Endothelial cell of umbilical vein (primary cell): ENCODE data around the gene TUBG2. TPM values are rescaled to one million over a fixed set of nuclear protein-coding genes. Genes with fewer than 3 reads are reported as not detected.

Source experiments
- BruUV-seq: library from RNA; stranded (reverse); fragments of 400-500 nt; replicated peaks from 2 replicates; lab custom pipeline; 2021; lab: Mats Ljungman, UMichigan
- CTCF ChIA-PET: fragments of 300-600, 350-600 bp; sonication (Branson Sonifier 250); formaldehyde crosslinking; loops from one replicate; lab custom pipeline; 2021; ENCODE audit warnings: antibody characterized with exemption, inconsistent platforms; lab: Charles Lee
- POLR2A ChIA-PET: fragments of 300-600, 350-600 bp; sonication (Branson Sonifier 250); formaldehyde crosslinking; loops from one replicate; lab custom pipeline; 2021; ENCODE audit warnings: antibody characterized with exemption, inconsistent platforms; lab: Charles Lee
- DNase-seq: peaks from one replicate; pipeline ENCODE4 v3.0.0-alpha.2; 2011; ENCODE audit warnings: low read depth, low spot score
- FAIRE-seq: peaks from 2 replicates; lab custom pipeline; 2011; peaks lifted over from hg19 to GRCh38; lab: Jason Lieb, UNC
- H2AFZ ChIP-seq: 2 replicates; pipeline ENCODE4 v1.6.0; 2012; ENCODE audit warnings: low read depth, low read length, control low read depth, inconsistent platforms
- H3K27ac ChIP-seq: 2 replicates; pipeline ENCODE4 v1.5.1; 2011; ENCODE audit warnings: low read depth, mild to moderate bottlenecking, control low read depth, low read length, moderate library complexity; ENCODE audit not compliant: insufficient read depth
- H3K27me3 ChIP-seq, 2 experiments: 2 replicates each; pipeline versions ENCODE4 v1.6.0 to v1.6.1; 2011; ENCODE audit warnings: low read length in 2 of 2, mixed read lengths in 1 of 2; ENCODE audit not compliant: control insufficient read depth in 2 of 2, insufficient read depth in 2 of 2
- H3K36me3 ChIP-seq, 2 experiments: 2 replicates in 1 of 2; 3 replicates in 1 of 2; pipeline ENCODE4 v1.5.1; 2011; ENCODE audit warnings: low read length in 2 of 2, mild to moderate bottlenecking in 1 of 2, moderate library complexity in 1 of 2; ENCODE audit not compliant: control insufficient read depth in 2 of 2, insufficient read depth in 2 of 2; ENCODE audit errors: extremely low read depth in 1 of 2
- H3K4me1 ChIP-seq: 3 replicates; pipeline ENCODE4 v1.5.1; 2011; ENCODE audit warnings: mild to moderate bottlenecking, low read length; ENCODE audit not compliant: control insufficient read depth, insufficient read depth; ENCODE audit errors: extremely low read depth
- H3K4me2 ChIP-seq: 2 replicates; pipeline ENCODE4 v1.6.1; 2011; ENCODE audit warnings: low read length, control low read depth, mixed read lengths; ENCODE audit not compliant: insufficient read depth
- H3K4me3 ChIP-seq, 3 experiments: fragments of 200-600 bp in 1 of 3; sonication (generic), shearing (Covaris generic) in 1 of 3; replicated peaks in 1 of 3; 2 replicates each; pipeline ENCODE4 v1.5.1; 2011 to 2016; ENCODE audit warnings: control low read depth in 3 of 3, low read length in 3 of 3, mild to moderate bottlenecking in 2 of 3, inconsistent platforms in 1 of 3, low read depth in 1 of 3, moderate library complexity in 1 of 3; ENCODE audit not compliant: insufficient read depth in 1 of 3
- H3K79me2 ChIP-seq: 2 replicates; pipeline ENCODE4 v1.6.0; 2012; ENCODE audit warnings: low read length, inconsistent platforms; ENCODE audit not compliant: control insufficient read depth, insufficient read depth
- H3K9ac ChIP-seq: replicated peaks from 2 replicates; pipeline ENCODE3; 2011; ENCODE audit warnings: low read length, control low read depth; ENCODE audit not compliant: insufficient read depth; ENCODE audit errors: extremely low read depth
- H3K9me1 ChIP-seq: replicated peaks from 3 replicates; pipeline ENCODE4 v1.6.0; 2011; ENCODE audit warnings: mild to moderate bottlenecking, low read length; ENCODE audit not compliant: control insufficient read depth, insufficient read depth; ENCODE audit errors: extremely low read depth
- H3K9me3 ChIP-seq: replicated peaks from 2 replicates; pipeline ENCODE4 v1.5.1; 2012; ENCODE audit warnings: low read length, inconsistent platforms; ENCODE audit not compliant: control insufficient read depth, insufficient read depth
- H4K20me1 ChIP-seq: replicated peaks from 2 replicates; pipeline ENCODE3; 2011; ENCODE audit warnings: mild to moderate bottlenecking, low read length; ENCODE audit not compliant: control insufficient read depth, insufficient read depth; ENCODE audit errors: extremely low read depth
- CTCF ChIP-seq, 2 donors: IDR thresholded peaks; 1 replicate in 1 of 2; 2 replicates in 1 of 2; pipeline ENCODE4 v1.5.1; 2011; ENCODE audit warnings: low read length in 2 of 2, mild to moderate bottlenecking in 2 of 2, moderate library complexity in 2 of 2, control low read depth in 1 of 2, inconsistent platforms in 1 of 2, low read depth in 1 of 2; ENCODE audit not compliant: insufficient read depth in 1 of 2; ENCODE audit errors: extremely low read depth in 1 of 2
- FOS ChIP-seq: IDR thresholded peaks from 2 replicates; pipeline ENCODE4 v1.6.1; 2011; ENCODE audit warnings: mild to moderate bottlenecking, low read length, moderate library complexity, borderline replicate concordance; ENCODE audit not compliant: insufficient read depth
- GATA2 ChIP-seq: IDR thresholded peaks from 2 replicates; pipeline ENCODE4 v1.7.0; 2011; ENCODE audit warnings: low read depth, mild to moderate bottlenecking, moderate library complexity, mixed read lengths, low read length; ENCODE audit not compliant: insufficient read length, insufficient read depth
- JUN ChIP-seq: IDR thresholded peaks from 2 replicates; pipeline ENCODE4 v1.6.1; 2011; ENCODE audit warnings: borderline replicate concordance, low read depth; ENCODE audit not compliant: insufficient read length, insufficient read depth
- POLR2AphosphoS5 ChIP-seq: IDR thresholded peaks from 2 replicates; pipeline ENCODE4 v1.6.1; 2012; ENCODE audit warnings: low read depth, mild to moderate bottlenecking, control low read depth, low read length, moderate library complexity; ENCODE audit not compliant: insufficient read depth
- dilution Hi-C: fragments of 300-500 bp; cut with MboI; formaldehyde crosslinking; loops from one replicate; pipeline ENCODE4 v1.15.0; 2019; ENCODE audit warnings: low sequenced_read_pairs; ENCODE audit not compliant: extremely low pct_ligation_motif_present
- intact Hi-C: fragments of 100-400 bp; cut with micrococcal nuclease; formaldehyde crosslinking; loops from one replicate; pipeline ENCODE4 v1.10.0; 2022
- polyA plus RNA-seq, 4 experiments: library from polyadenylated mRNA; depleted of rRNA in 3 of 4; stranded (reverse) in 3 of 4; unstranded in 1 of 4; fragments of >200 nt; gene quantifications; 2 replicates each; pipeline versions ENCODE4 v1.2.1 to v1.2.3, GENCODE V29; 2011 to 2012; ENCODE audit warnings: missing spikeins in 1 of 4
- total RNA-seq: library from RNA; stranded (reverse); gene quantifications from 2 replicates; pipeline ENCODE4 v1.2.3, GENCODE V29; 2021

The TUBG2 gene
- total and polyA plus RNA-seq, 2 donors (not counting 3 experiments of a cell fraction or from before 2014, with no cell fraction given) = 13.2 to 17.7 TPM

- dilution Hi-C loops = no loop called here
Observed at GRCh38 chr17:42670789-42671657, 11.9 kb downstream of the TUBG2 start.

More at GRCh38 chr17:42670789-42671657, 11.9 kb downstream of the TUBG2 start:
- no TSS peak for BruUV-seq
- FAIRE-seq (no peak), DNase-seq (no peak)
- no peaks in the 10 kb centered on the region for H3K27me3 ChIP-seq
- H3K27ac ChIP-seq = no peak overlapping the region
- no peaks in the 10 kb centered on the region for H4K20me1 ChIP-seq
- POLR2A ChIA-PET = no interaction called here
- CTCF ChIA-PET = interaction anchor here (0.6 to 1.5 kb wide), 3 partner anchors 63 to 93 kb away, joined by 3 to 7 read pairs (median 3); partner anchors contain the start of gene PSMC3IP
- no peaks in the 10 kb centered on the region for H3K9me3 ChIP-seq
- no peak overlapping the region for H2AFZ ChIP-seq
- no peak overlapping the region for H3K9ac ChIP-seq
- no peaks in the 10 kb centered on the region for H3K79me2 ChIP-seq
- TF ChIP-seq GATA2 (no peak), JUN (no peak), POLR2AphosphoS5 (no peak), CTCF (IDR thresholded peaks at IDR 0.05; ENCODE audit: extremely low read depth in 1 of 2, insufficient read depth in 1 of 2, low read depth in 1 of 2, low read length in 2 of 2) (no peak), FOS (no peak)
- intact Hi-C loops = no loop called here
- no peaks in the 10 kb centered on the region for H3K9me1 ChIP-seq
- no peak overlapping the region for H3K4me3 ChIP-seq
- H3K36me3 ChIP-seq = peaks cover 11 to 24% of the 10 kb centered on the region in 2 experiments
- H3K4me2 ChIP-seq = no peak overlapping the region
- H3K4me1 ChIP-seq = peaks cover 17% of the 10 kb centered on the region
